ENCODE measurements around the gene G6PC1. TPM values are rescaled to one million over a fixed set of nuclear protein-coding genes. Genes with fewer than 3 reads are reported as not detected.

The G6PC1 gene
- total and polyA plus RNA-seq, 2 of the 4 experiments (the other 2 are of a cell fraction) = not detected

DNA sequence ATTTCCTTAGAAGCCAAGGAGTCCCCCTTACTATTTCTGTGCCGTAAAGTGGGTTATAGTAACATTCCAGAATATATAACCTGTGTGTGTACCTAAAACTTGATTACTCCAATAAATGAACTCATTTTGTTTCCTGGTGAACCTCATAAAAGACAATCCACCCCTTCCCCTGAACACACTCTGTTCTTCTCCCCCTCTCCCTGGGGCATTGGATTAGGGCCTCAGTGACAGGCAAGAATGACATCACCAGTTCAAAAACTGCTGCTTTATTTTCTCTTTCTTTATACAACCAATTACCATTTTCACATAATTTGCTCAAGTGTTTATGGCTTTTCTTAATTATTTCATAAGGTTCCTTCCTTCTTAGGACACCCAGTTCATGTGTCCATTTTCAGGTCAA, 46.2 kb downstream of the G6PC1 start:
- intact Hi-C loops (cut with micrococcal nuclease) (no loop called here), in situ Hi-C loops (cut with MboI; ENCODE audit: low sequenced_read_pairs) (no loop called here), dilution Hi-C loops (cut with HindIII; ENCODE audit: low sequenced_read_pairs, unreplicated experiment) (no loop called here)
- H2AK5ac ChIP-seq (ENCODE audit: low read depth, low read length) = no peak overlapping the region
- no peak overlapping the region for H2BK20ac ChIP-seq (ENCODE audit: low read depth, low read length)
- H4K20me1 ChIP-seq (ENCODE audit: insufficient read depth, low read length) = peaks cover 22% of the 10 kb centered on the region
- no CpG with 5 or more reads among the region's 1 CpG for WGBS, 2 experiments (ENCODE audit: extremely low coverage in 2 of 2, insufficient read length in 1 of 2)
- H3K36me3 ChIP-seq (ENCODE audit: control insufficient read depth, insufficient read depth, low read length) = peaks cover 11% of the 10 kb centered on the region
- no peaks in the 10 kb centered on the region for H3K27me3 ChIP-seq (ENCODE audit: control insufficient read depth, insufficient read depth, low read length)
- DNase-seq = no peak
- H2AFZ ChIP-seq (replicated peaks; ENCODE audit: low read length, poor library complexity) = no peak overlapping the region
- no peak overlapping the region for H3K18ac ChIP-seq (ENCODE audit: low read depth, low read length)
- no peak overlapping the region for H3K9ac ChIP-seq (ENCODE audit: low read depth, low read length)
- no peak overlapping the region for H3K56ac ChIP-seq (ENCODE audit: extremely low read depth, insufficient read depth, low read length)
- no peak overlapping the region for H3K4me2 ChIP-seq (ENCODE audit: low read depth, low read length)
- no peaks in the 10 kb centered on the region for H3K9me3 ChIP-seq (ENCODE audit: control insufficient read depth, insufficient read depth, low read length)
- no peak overlapping the region for H3K14ac ChIP-seq (replicated peaks; ENCODE audit: low read depth, low read length)
- H4K5ac ChIP-seq (ENCODE audit: low read depth, low read length) = no peak overlapping the region
- TF ChIP-seq FOS (IDR thresholded peaks at IDR 0.05; ENCODE audit: low read depth, low read length) (no peak), MAZ (IDR thresholded peaks at IDR 0.05; ENCODE audit: borderline replicate concordance, low read depth, low read length) (no peak), RFX5 (IDR thresholded peaks at IDR 0.05; ENCODE audit: low read depth, low read length) (no peak), BHLHE40 (IDR thresholded peaks at IDR 0.05; ENCODE audit: low read depth, low read length) (no peak), MAFK (IDR thresholded peaks at IDR 0.05; ENCODE audit: low read depth, low read length) (no peak), MXI1 (IDR thresholded peaks at IDR 0.05; ENCODE audit: borderline replicate concordance, low read depth, low read length) (no peak), RAD21 (IDR thresholded peaks at IDR 0.05; ENCODE audit: low read length) (no peak), CHD1 (IDR thresholded peaks at IDR 0.05; ENCODE audit: low read depth, low read length) (no peak), CEBPB (IDR thresholded peaks at IDR 0.05; ENCODE audit: low read depth, low read length) (no peak), NFE2L2 (IDR thresholded peaks at IDR 0.05; ENCODE audit: low read depth, low read length) (no peak), SMC3 (IDR thresholded peaks at IDR 0.05; ENCODE audit: low read depth, low read length) (no peak), POLR2A (IDR thresholded peaks at IDR 0.05; ENCODE audit: low read depth, low read length) (no peak), RCOR1 (IDR thresholded peaks at IDR 0.05; ENCODE audit: insufficient replicate concordance, low read length) (no peak)
- TF ChIP-seq, protein P1, sequence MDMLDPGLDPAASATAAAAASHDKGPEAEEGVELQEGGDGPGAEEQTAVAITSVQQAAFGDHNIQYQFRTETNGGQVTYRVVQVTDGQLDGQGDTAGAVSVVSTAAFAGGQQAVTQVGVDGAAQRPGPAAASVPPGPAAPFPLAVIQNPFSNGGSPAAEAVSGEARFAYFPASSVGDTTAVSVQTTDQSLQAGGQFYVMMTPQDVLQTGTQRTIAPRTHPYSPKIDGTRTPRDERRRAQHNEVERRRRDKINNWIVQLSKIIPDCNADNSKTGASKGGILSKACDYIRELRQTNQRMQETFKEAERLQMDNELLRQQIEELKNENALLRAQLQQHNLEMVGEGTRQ (IDR thresholded peaks at IDR 0.05; ENCODE audit: low read depth, low read length) = no peak
- TF ChIP-seq, protein P2, sequence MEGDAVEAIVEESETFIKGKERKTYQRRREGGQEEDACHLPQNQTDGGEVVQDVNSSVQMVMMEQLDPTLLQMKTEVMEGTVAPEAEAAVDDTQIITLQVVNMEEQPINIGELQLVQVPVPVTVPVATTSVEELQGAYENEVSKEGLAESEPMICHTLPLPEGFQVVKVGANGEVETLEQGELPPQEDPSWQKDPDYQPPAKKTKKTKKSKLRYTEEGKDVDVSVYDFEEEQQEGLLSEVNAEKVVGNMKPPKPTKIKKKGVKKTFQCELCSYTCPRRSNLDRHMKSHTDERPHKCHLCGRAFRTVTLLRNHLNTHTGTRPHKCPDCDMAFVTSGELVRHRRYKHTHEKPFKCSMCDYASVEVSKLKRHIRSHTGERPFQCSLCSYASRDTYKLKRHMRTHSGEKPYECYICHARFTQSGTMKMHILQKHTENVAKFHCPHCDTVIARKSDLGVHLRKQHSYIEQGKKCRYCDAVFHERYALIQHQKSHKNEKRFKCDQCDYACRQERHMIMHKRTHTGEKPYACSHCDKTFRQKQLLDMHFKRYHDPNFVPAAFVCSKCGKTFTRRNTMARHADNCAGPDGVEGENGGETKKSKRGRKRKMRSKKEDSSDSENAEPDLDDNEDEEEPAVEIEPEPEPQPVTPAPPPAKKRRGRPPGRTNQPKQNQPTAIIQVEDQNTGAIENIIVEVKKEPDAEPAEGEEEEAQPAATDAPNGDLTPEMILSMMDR (conservative IDR thresholded peaks at IDR 0.05; ENCODE audit: low read depth, low read length) = no peak
- TF ChIP-seq, protein P3, sequence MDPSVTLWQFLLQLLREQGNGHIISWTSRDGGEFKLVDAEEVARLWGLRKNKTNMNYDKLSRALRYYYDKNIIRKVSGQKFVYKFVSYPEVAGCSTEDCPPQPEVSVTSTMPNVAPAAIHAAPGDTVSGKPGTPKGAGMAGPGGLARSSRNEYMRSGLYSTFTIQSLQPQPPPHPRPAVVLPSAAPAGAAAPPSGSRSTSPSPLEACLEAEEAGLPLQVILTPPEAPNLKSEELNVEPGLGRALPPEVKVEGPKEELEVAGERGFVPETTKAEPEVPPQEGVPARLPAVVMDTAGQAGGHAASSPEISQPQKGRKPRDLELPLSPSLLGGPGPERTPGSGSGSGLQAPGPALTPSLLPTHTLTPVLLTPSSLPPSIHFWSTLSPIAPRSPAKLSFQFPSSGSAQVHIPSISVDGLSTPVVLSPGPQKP (IDR thresholded peaks at IDR 0.05; ENCODE audit: borderline replicate concordance, low read depth, low read length) = no peak
- H2BK5ac ChIP-seq (ENCODE audit: low read depth, low read length, poor library complexity, severe bottlenecking) = no peak overlapping the region
- no peak overlapping the region for H2BK120ac ChIP-seq (ENCODE audit: low read depth, low read length)
- H4K91ac ChIP-seq (ENCODE audit: insufficient read depth, low read depth, low read length) = no peak overlapping the region
- H3K4me1 ChIP-seq (ENCODE audit: control insufficient read depth, insufficient read depth, low read length) = peaks cover 5% of the 10 kb centered on the region
- no peak overlapping the region for H2AK9ac ChIP-seq (replicated peaks; ENCODE audit: low read depth, low read length, poor library complexity)
- ChIA-PET CTCF (no interaction called here), POLR2A (ENCODE audit: unreplicated experiment) (no interaction called here)
- no peak overlapping the region for H4K8ac ChIP-seq (ENCODE audit: low read depth in 2 of 2, low read length in 2 of 2)
- H2BK15ac ChIP-seq (ENCODE audit: low read depth, low read length) = no peak overlapping the region
- 0 out of 2 replicates have a peak, but pooled peaks cover 7% of the 10 kb centered on the region for H3K9me1 ChIP-seq (ENCODE audit: insufficient read depth, low read length)
- no peaks in the 10 kb centered on the region for H3K79me1 ChIP-seq (ENCODE audit: low read depth in 1 of 2, low read length in 2 of 2)
- ATAC-seq (ENCODE audit: low read depth) = no peak
- H3K27ac ChIP-seq (ENCODE audit: insufficient read depth, low read length) = no peak overlapping the region
- BruUV-seq (replicated peaks) = no TSS peak
- H3K4me3 ChIP-seq (ENCODE audit: insufficient read depth, low read depth, low read length) = no peak overlapping the region
- H3K23ac ChIP-seq (ENCODE audit: low read depth, low read length) = no peak overlapping the region
- H3K4ac ChIP-seq (ENCODE audit: low read depth, low read length) = no peak overlapping the region
